K562 (cell line): Measurements from ENCODE around the gene MED15. TPM values are rescaled to one million over a fixed set of nuclear protein-coding genes. Genes with fewer than 3 reads are reported as not detected.
A peak's percentile ranks its signal among the peaks of the same experiment; 100 is the strongest.

ENCODE experiments used
- DPF2 ChIP-seq: fragments of 450-650 bp; IDR thresholded peaks from 2 replicates; pipeline ENCODE4 v1.6.1; 2016
- E2F4 ChIP-seq: sonication (generic); formaldehyde crosslinking; IDR thresholded peaks from 2 replicates; pipeline ENCODE4 v1.8.0; 2022; ENCODE audit warnings: mild to moderate bottlenecking, low read depth, missing genetic modification reagents
- GABPA ChIP-seq: fragments of 200-800 bp; sonication (Bioruptor generic); conservative IDR thresholded peaks from 2 replicates; pipeline ENCODE4 v1.6.1; 2016; ENCODE audit warnings: low read depth, missing genetic modification characterization, missing compliant biosample characterization
- KAT8 ChIP-seq: fragments of 450-650 bp; IDR thresholded peaks from 2 replicates; pipeline ENCODE4 v1.6.1; 2016; ENCODE audit warnings: low read depth, mild to moderate bottlenecking
- KLF1 ChIP-seq: fragments of 450-650 bp; IDR thresholded peaks from 2 replicates; pipeline ENCODE4 v1.6.1; 2016; ENCODE audit warnings: missing genetic modification characterization, missing compliant biosample characterization
- LEF1 ChIP-seq: fragments of 450-650 bp; IDR thresholded peaks from 2 replicates; pipeline ENCODE4 v1.6.1; 2016; ENCODE audit warnings: mild to moderate bottlenecking
- MED1 ChIP-seq: sonication (generic); formaldehyde crosslinking; IDR thresholded peaks from 2 replicates; pipeline ENCODE4 v1.8.1; 2023; ENCODE audit warnings: missing genetic modification reagents, borderline replicate concordance
- NFE2 ChIP-seq: IDR thresholded peaks from 2 replicates; pipeline ENCODE4 v1.6.1; 2014; ENCODE audit warnings: antibody characterized with exemption, low read depth
- POLR2AphosphoS5 ChIP-seq: IDR thresholded peaks from 2 replicates; pipeline ENCODE4 v1.6.1; 2011; ENCODE audit warnings: mild to moderate bottlenecking, low read depth, low read length, moderate library complexity; ENCODE audit not compliant: control insufficient read depth, insufficient read depth
- RHOXF2B ChIP-seq: fragments of 250-450 bp; sonication (Bioruptor Pico); conservative IDR thresholded peaks from 2 replicates; pipeline ENCODE4 v1.5.1; 2021
- SIN3A ChIP-seq, 2 experiments: fragments of 150-350 bp in 1 of 2; IDR thresholded peaks; 2 replicates each; pipeline ENCODE4 v1.6.1; 2011 to 2016; ENCODE audit warnings: borderline replicate concordance in 2 of 2, low read depth in 2 of 2, low read length in 2 of 2, mild to moderate bottlenecking in 2 of 2, moderate library complexity in 2 of 2; ENCODE audit not compliant: control insufficient read depth in 1 of 2
- STAG1 ChIP-seq: sonication (generic); formaldehyde crosslinking; IDR thresholded peaks from 2 replicates; pipeline ENCODE4 v1.5.0; 2020; ENCODE audit warnings: missing genetic modification reagents, borderline replicate concordance
- SUPT5H ChIP-seq: fragments of 450-650 bp; IDR thresholded peaks from 2 replicates; pipeline ENCODE4 v1.6.1; 2016
- TARDBP ChIP-seq: fragments of 450-650 bp; IDR thresholded peaks from 2 replicates; pipeline ENCODE4 v1.6.1; 2016
- TBL1XR1 ChIP-seq, 2 experiments: IDR thresholded peaks; 2 replicates each; pipeline ENCODE4 v1.6.1; 2012; ENCODE audit warnings: improper control_type of control experiment in 2 of 2, low read length in 2 of 2, mild to moderate bottlenecking in 1 of 2
- ZFP1 ChIP-seq: fragments of 450-650 bp; formaldehyde crosslinking; IDR thresholded peaks from 2 replicates; pipeline ENCODE4 v1.4.0; 2020; ENCODE audit warnings: mild to moderate bottlenecking, mixed read lengths
- ZNF589 ChIP-seq: fragments of 200-800 bp; sonication (Bioruptor generic); IDR thresholded peaks from 2 replicates; pipeline ENCODE4 v1.6.1; 2016; ENCODE audit warnings: low read depth, missing genetic modification characterization, missing compliant biosample characterization
- ZNF639 ChIP-seq, 2 experiments: fragments of 200-800 bp in 1 of 2; sonication (Bioruptor generic) in 1 of 2; sonication (generic) in 1 of 2; formaldehyde crosslinking in 1 of 2; IDR thresholded peaks in 1 of 2; conservative IDR thresholded peaks in 1 of 2; 2 replicates each; pipeline versions ENCODE4 v1.5.0 to v1.6.1; 2016 to 2020; ENCODE audit warnings: missing compliant biosample characterization in 1 of 2, missing genetic modification characterization in 1 of 2, missing genetic modification reagents in 1 of 2
- polyA plus RNA-seq, 8 experiments: library from polyadenylated mRNA; depleted of rRNA in 4 of 8; stranded (reverse) in 5 of 8; unstranded in 3 of 8; fragments of >200 nt; fragmentation: Nextera tagmentation in 2 of 8; fragmentation: Illumina TruSeq in 1 of 8; extraction: Ambion mirVana in 2 of 8; extraction: Trizol in 1 of 8; gene quantifications; 2 replicates each; pipeline versions ENCODE4 v1.2.1 to v1.2.3, GENCODE V29; 2011 to 2014; ENCODE audit warnings: inconsistent platforms in 1 of 8, missing spikeins in 1 of 8
- total RNA-seq, 7 experiments: library from RNA; depleted of rRNA in 6 of 7; stranded (reverse); fragments of >200 nt in 6 of 7; fragmentation: Illumina TruSeq in 2 of 7; extraction: Trizol in 2 of 7; gene quantifications; 2 replicates each; pipeline versions ENCODE4 v1.2.1 to v1.2.3, GENCODE V29; 2011 to 2021; ENCODE audit warnings: low replicate concordance in 1 of 7
- TF ChIP-seq, protein P1 (sequence below): sonication (generic); formaldehyde crosslinking; IDR thresholded peaks from 2 replicates; pipeline ENCODE4 v1.8.0; 2023; ENCODE audit warnings: mild to moderate bottlenecking, missing genetic modification reagents
- TF ChIP-seq, protein P2 (sequence below): sonication (generic); formaldehyde crosslinking; IDR thresholded peaks from 2 replicates; pipeline ENCODE4 v1.8.0; 2022; ENCODE audit warnings: mild to moderate bottlenecking, missing genetic modification reagents

Gene MED15
- total and polyA plus RNA-seq, 9 of the 15 experiments (the other 6 are each of a cell fraction or from before 2014, with no cell fraction given) = 4.0 to 271 (median 60.1) TPM

DNA sequence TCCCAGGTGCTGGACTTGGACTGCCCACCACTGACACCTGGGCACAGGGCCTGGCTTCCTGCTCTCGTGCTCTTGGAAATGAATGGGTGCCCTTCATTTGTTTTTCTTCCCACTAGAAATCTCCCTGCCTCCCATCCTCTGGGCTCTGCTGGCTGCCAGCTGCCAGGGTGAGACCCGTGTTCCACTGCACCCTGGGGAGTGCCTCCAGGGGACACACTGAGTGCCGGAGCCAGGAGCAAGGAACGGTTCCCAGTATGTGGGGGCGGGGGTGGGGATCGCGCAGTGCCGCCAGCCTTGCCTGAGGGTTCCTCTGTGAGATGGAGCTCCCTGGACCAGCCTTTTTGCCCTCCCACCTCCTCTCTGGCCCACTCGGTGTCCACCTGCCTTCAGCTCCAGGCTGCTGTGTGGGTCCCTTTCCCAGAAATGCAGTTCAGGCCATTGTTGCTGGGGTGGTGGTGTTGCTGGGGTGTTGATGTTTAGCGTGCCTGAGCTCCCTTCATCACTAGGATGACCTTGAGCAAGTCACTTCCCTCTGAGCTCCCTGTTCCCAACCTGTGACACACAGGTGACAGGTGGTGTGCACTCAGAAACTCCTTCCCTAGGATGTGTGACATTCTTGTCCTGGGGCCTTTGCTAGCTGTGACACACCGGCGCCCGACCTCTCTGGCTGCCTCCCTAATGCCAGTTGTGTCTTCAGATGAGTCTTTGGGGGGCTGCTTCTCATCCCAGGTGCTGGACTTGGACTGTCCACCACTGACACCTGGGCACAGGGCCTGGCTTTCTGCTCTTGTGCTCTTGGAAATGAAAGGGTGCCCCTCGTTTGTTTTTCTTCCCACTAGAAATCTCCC is 72.1 kb downstream of the MED15 start (continued):
- TF ChIP-seq TARDBP (no peak), POLR2AphosphoS5 (no peak), SIN3A (IDR thresholded peaks at IDR 0.05; ENCODE audit: borderline replicate concordance in 2 of 2, control insufficient read depth in 1 of 2, low read depth in 2 of 2, low read length in 2 of 2) (0 out of 4 replicates have a peak, but pooled peaks of 1 of the 2 experiments have one; percentile 44), E2F4 (CRISPR knock-in tag) (0 out of 2 replicates have a peak, but pooled peaks have one; percentile 11), RHOXF2B (CRISPR knock-in tag) (no peak), ZNF589 (no peak), GABPA (tag) (no peak), ZFP1 (no peak), SUPT5H (peak; percentile 20; the same call in 1 of the 2 replicates), MED1 (no peak; the same call in 1 of the 2 replicates), STAG1 (CRISPR knock-in tag) (peak; percentile 43), TBL1XR1 (IDR thresholded peaks at IDR 0.05; ENCODE audit: low read length in 2 of 2) (no peak), NFE2 (no peak), ZNF639 (CRISPR knock-in tag; conservative IDR thresholded peaks at IDR 0.05 in 1 of 2, IDR thresholded peaks at IDR 0.05 in 1 of 2) (no peak), LEF1 (no peak), DPF2 (no peak), KAT8 (no peak), KLF1 (tag) (0 out of 2 replicates have a peak, but pooled peaks have one; percentile 20)
- TF ChIP-seq, protein P1, sequence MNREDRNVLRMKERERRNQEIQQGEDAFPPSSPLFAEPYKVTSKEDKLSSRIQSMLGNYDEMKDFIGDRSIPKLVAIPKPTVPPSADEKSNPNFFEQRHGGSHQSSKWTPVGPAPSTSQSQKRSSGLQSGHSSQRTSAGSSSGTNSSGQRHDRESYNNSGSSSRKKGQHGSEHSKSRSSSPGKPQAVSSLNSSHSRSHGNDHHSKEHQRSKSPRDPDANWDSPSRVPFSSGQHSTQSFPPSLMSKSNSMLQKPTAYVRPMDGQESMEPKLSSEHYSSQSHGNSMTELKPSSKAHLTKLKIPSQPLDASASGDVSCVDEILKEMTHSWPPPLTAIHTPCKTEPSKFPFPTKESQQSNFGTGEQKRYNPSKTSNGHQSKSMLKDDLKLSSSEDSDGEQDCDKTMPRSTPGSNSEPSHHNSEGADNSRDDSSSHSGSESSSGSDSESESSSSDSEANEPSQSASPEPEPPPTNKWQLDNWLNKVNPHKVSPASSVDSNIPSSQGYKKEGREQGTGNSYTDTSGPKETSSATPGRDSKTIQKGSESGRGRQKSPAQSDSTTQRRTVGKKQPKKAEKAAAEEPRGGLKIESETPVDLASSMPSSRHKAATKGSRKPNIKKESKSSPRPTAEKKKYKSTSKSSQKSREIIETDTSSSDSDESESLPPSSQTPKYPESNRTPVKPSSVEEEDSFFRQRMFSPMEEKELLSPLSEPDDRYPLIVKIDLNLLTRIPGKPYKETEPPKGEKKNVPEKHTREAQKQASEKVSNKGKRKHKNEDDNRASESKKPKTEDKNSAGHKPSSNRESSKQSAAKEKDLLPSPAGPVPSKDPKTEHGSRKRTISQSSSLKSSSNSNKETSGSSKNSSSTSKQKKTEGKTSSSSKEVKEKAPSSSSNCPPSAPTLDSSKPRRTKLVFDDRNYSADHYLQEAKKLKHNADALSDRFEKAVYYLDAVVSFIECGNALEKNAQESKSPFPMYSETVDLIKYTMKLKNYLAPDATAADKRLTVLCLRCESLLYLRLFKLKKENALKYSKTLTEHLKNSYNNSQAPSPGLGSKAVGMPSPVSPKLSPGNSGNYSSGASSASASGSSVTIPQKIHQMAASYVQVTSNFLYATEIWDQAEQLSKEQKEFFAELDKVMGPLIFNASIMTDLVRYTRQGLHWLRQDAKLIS (CRISPR knock-in tag) = no peak
- TF ChIP-seq, protein P2, sequence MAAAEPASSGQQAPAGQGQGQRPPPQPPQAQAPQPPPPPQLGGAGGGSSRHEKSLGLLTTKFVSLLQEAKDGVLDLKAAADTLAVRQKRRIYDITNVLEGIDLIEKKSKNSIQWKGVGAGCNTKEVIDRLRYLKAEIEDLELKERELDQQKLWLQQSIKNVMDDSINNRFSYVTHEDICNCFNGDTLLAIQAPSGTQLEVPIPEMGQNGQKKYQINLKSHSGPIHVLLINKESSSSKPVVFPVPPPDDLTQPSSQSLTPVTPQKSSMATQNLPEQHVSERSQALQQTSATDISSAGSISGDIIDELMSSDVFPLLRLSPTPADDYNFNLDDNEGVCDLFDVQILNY = no peak
